Measurements from ENCODE around the gene RGPD4. TPM values are rescaled to one million over a fixed set of nuclear protein-coding genes. Genes with fewer than 3 reads are reported as not detected.

RGPD4 gene
- total RNA-seq, 1 donor from 2014 or later: 0.07 TPM

DNA sequence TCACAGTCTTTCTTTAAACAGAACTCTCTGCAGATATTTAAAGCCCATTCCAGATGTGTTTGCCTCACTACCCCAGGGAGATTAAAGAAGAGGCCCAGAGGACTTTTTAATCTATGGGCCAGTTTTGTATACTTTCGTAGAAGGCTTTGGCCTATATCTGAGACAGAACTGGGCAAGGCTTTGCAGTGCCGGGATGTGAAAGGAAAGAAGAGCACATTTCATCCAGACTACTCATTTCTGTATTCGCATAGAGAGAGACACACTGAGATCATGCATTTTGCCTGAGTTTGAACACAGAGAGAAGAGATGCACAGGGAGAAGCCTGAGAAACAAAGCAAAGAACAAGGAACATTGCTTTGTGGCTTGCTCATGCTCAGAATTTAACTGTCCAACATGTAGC, 104.7 kb downstream of the RGPD4 start:
- Mint-ChIP-seq H3K36me3 (no peaks in the 10 kb centered on the region), H3K4me1 (peaks cover 2% of the 10 kb centered on the region), H3K27ac (no peak overlapping the region), H3K4me3 (no peak overlapping the region), H3K27me3 (ENCODE audit: insufficient read depth, low read depth) (peaks cover 2% of the 10 kb centered on the region), H3K9me3 (no peaks in the 10 kb centered on the region)
- Histone ChIP-seq H3K4me2 (no peak overlapping the region), H2AFZ (replicated peaks) (no peak overlapping the region), H3F3A (ENCODE audit: low read depth) (no peaks in the 10 kb centered on the region), H3K4me1 (no peaks in the 10 kb centered on the region), H3K9me3 (ENCODE audit: low read depth) (no peaks in the 10 kb centered on the region), H3K36me3 (no peaks in the 10 kb centered on the region), H3K79me2 (ENCODE audit: low read depth) (no peaks in the 10 kb centered on the region), H3K27ac (no peak overlapping the region), H3K9ac (no peak overlapping the region), H4K20me1 (ENCODE audit: low read depth) (no peaks in the 10 kb centered on the region), H3K27me3 (no peaks in the 10 kb centered on the region), H3K4me3 (no peak overlapping the region)
- DNase-seq (ENCODE audit: low spot score): no peak
- TF ChIP-seq EZH2 (IDR thresholded peaks at IDR 0.05) (no peak), EZH2phosphoT487 (IDR thresholded peaks at IDR 0.05) (no peak)
- TF ChIP-seq, protein P1, sequence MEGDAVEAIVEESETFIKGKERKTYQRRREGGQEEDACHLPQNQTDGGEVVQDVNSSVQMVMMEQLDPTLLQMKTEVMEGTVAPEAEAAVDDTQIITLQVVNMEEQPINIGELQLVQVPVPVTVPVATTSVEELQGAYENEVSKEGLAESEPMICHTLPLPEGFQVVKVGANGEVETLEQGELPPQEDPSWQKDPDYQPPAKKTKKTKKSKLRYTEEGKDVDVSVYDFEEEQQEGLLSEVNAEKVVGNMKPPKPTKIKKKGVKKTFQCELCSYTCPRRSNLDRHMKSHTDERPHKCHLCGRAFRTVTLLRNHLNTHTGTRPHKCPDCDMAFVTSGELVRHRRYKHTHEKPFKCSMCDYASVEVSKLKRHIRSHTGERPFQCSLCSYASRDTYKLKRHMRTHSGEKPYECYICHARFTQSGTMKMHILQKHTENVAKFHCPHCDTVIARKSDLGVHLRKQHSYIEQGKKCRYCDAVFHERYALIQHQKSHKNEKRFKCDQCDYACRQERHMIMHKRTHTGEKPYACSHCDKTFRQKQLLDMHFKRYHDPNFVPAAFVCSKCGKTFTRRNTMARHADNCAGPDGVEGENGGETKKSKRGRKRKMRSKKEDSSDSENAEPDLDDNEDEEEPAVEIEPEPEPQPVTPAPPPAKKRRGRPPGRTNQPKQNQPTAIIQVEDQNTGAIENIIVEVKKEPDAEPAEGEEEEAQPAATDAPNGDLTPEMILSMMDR (IDR thresholded peaks at IDR 0.05): no peak

DNA sequence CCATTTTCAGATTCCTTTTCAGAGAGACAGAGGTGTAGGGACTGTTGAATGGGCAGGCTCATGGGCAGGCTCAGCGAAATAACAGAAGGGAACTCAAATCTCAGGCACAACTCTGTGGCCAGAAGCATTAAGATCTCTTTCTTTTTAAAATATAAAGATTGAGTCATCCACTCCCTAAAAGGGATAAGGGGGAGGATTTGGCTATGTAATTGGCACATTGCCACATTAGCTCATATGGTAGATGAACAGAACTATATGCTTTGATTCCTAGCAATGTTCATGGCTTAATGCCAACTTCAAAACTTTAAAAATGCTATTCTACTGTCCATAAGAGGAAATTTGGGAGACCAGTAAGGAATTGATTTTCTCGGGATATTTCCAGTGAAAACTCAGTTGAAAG, 105.8 kb downstream of the RGPD4 start:
- no peaks in the 10 kb centered on the region for H3F3A ChIP-seq (ENCODE audit: low read depth)
- H3K4me3 ChIP-seq: no peak overlapping the region
- Mint-ChIP-seq H3K27ac (no peak overlapping the region), H3K4me3 (no peak overlapping the region), H3K4me1 (peaks cover 2% of the 10 kb centered on the region), H3K36me3 (no peaks in the 10 kb centered on the region), H3K27me3 (ENCODE audit: insufficient read depth, low read depth) (peaks cover 2% of the 10 kb centered on the region), H3K9me3 (no peaks in the 10 kb centered on the region)
- no peak for DNase-seq (ENCODE audit: low spot score)
- peaks cover 4% of the 10 kb centered on the region for H3K4me1 ChIP-seq
- no peaks in the 10 kb centered on the region for H3K36me3 ChIP-seq
- TF ChIP-seq EZH2 (IDR thresholded peaks at IDR 0.05) (no peak), EZH2phosphoT487 (IDR thresholded peaks at IDR 0.05) (no peak)
- TF ChIP-seq, protein P1 (IDR thresholded peaks at IDR 0.05): no peak
- no peak overlapping the region for H3K9ac ChIP-seq
- H3K27ac ChIP-seq: no peak overlapping the region
- H4K20me1 ChIP-seq (ENCODE audit: low read depth): no peaks in the 10 kb centered on the region
- H3K27me3 ChIP-seq: no peaks in the 10 kb centered on the region
- H2AFZ ChIP-seq (replicated peaks): no peak overlapping the region
- no peak overlapping the region for H3K4me2 ChIP-seq
- no peaks in the 10 kb centered on the region for H3K79me2 ChIP-seq (ENCODE audit: low read depth)
- H3K9me3 ChIP-seq (ENCODE audit: low read depth): no peaks in the 10 kb centered on the region

DNA sequence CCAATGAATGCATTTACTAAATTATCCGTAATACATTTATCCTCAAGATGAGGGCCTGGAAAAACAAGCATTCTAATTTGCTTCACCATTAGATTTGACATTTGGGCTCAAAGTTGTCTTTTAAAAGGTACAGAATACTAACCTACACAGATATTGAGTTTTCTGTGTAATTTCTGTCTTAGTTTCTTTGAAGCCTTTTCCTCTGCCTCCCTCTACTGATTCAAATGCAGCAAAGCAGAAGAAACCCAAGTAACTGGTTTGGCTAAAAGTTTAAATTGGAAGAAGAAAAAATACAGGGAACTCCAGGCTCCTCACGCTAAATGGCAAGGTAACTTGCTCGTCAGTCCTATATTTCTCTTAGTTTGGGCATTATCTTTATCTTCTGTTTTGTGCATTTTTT, 106.3 kb downstream of the RGPD4 start:
- Histone ChIP-seq H3K4me1 (peaks cover 4% of the 10 kb centered on the region), H3K36me3 (no peaks in the 10 kb centered on the region), H3K9me3 (ENCODE audit: low read depth) (no peaks in the 10 kb centered on the region), H3K27ac (no peak overlapping the region), H4K20me1 (ENCODE audit: low read depth) (no peaks in the 10 kb centered on the region), H3K9ac (no peak overlapping the region), H3K4me3 (no peak overlapping the region), H3K4me2 (no peak overlapping the region), H2AFZ (replicated peaks) (no peak overlapping the region), H3K27me3 (no peaks in the 10 kb centered on the region), H3F3A (ENCODE audit: low read depth) (no peaks in the 10 kb centered on the region), H3K79me2 (ENCODE audit: low read depth) (no peaks in the 10 kb centered on the region)
- no peaks in the 10 kb centered on the region for H3K9me3 Mint-ChIP-seq
- H3K36me3 Mint-ChIP-seq: no peaks in the 10 kb centered on the region
- H3K27ac Mint-ChIP-seq: no peak overlapping the region
- H3K4me1 Mint-ChIP-seq: peaks cover 4% of the 10 kb centered on the region
- DNase-seq (ENCODE audit: low spot score): peak; percentile 32
- H3K4me3 Mint-ChIP-seq: no peak overlapping the region
- peaks cover 2% of the 10 kb centered on the region for H3K27me3 Mint-ChIP-seq (ENCODE audit: insufficient read depth, low read depth)
- no peak for TF ChIP-seq EZH2 (IDR thresholded peaks at IDR 0.05)
- TF ChIP-seq, protein P1 (IDR thresholded peaks at IDR 0.05): peak; percentile 70

All from neural progenitor cell (in vitro differentiated cells).